Stomach (tissue), 9 donors: Measurements from ENCODE around the gene CRAMP1. TPM values are rescaled to one million over a fixed set of nuclear protein-coding genes. Genes with fewer than 3 reads are reported as not detected.
"Not testable (repeated sequence)": the region's sequence is repeated elsewhere in the genome, so short reads cannot be mapped to it uniquely, and the experiment has no call there.

ENCODE experiments used
- DNase-seq, 2 donors: peaks; one replicate each; pipeline versions ENCODE4 v3.0.0 to v3.0.0-alpha.2; 2013 to 2019
- H3K27ac ChIP-seq, 5 donors: fragments of 200-600 bp in 4 of 5; sonication (generic) in 4 of 5; one replicate each; pipeline ENCODE4 v1.5.1; 2013 to 2019; ENCODE audit warnings: mild to moderate bottlenecking in 1 of 5, moderate library complexity in 1 of 5
- H3K27me3 ChIP-seq, 3 donors: fragments of 200-600 bp; sonication (generic); one replicate each; pipeline ENCODE4 v1.5.1; 2017 to 2019; ENCODE audit warnings: mixed run types in 1 of 3
- H3K36me3 ChIP-seq, 4 donors: fragments of 200-600 bp; sonication (generic); 1 replicate in 3 of 4; 2 replicates in 1 of 4; pipeline ENCODE4 v1.5.1; 2016 to 2019
- H3K4me1 ChIP-seq, 4 donors: fragments of 200-600 bp; sonication (generic); one replicate each; pipeline ENCODE4 v1.5.1; 2016 to 2019
- H3K4me3 ChIP-seq, 4 donors: fragments of 200-600 bp; sonication (generic) in 3 of 4; one replicate each; pipeline ENCODE4 v1.5.1; 2016 to 2019; ENCODE audit warnings: mild to moderate bottlenecking in 1 of 4
- H3K9me3 ChIP-seq, 4 donors: fragments of 200-600 bp; sonication (generic); one replicate each; pipeline ENCODE4 v1.5.1; 2016 to 2019
- EP300 ChIP-seq: sonication (generic); formaldehyde crosslinking; IDR thresholded peaks from one replicate; pipeline ENCODE4 v1.6.1; 2017; ENCODE audit warnings: antibody characterized with exemption
- POLR2A ChIP-seq, 4 donors: fragments of 450-650 bp; IDR thresholded peaks; one replicate each; pipeline ENCODE4 v1.6.1; 2016; ENCODE audit warnings: antibody characterized with exemption in 4 of 4, control low read depth in 2 of 4, mild to moderate bottlenecking in 1 of 4, moderate library complexity in 1 of 4
- POLR2AphosphoS5 ChIP-seq, 3 donors: sonication (generic); formaldehyde crosslinking; IDR thresholded peaks; one replicate each; pipeline ENCODE4 v1.6.1; 2016; ENCODE audit warnings: antibody characterized with exemption in 3 of 3
- WGBS, 5 donors: extraction: QIAGEN DNeasy Blood & Tissue Kit in 3 of 5; methylation state at CpG; one replicate each; pipeline versions ENCODE4 v1.1.5 to v1.1.7; 2013 to 2018; 5-methylcytosine and 5-hydroxymethylcytosine counted together
- intact Hi-C: fragments of 100-400 bp; cut with DNase I; formaldehyde crosslinking; loops from one replicate; pipeline ENCODE4 v1.15.1; 2023; ENCODE audit warnings: low total_unique reads
- polyA plus RNA-seq, 3 donors: library from polyadenylated mRNA; stranded (reverse); fragments of 200-250 nt; gene quantifications; one replicate each; pipeline ENCODE4 v1.2.3, GENCODE V29; 2013
- total RNA-seq, 5 donors: library from RNA; depleted of rRNA; stranded (reverse); fragments of >200 nt; gene quantifications; one replicate each; pipeline versions ENCODE4 v1.1.0 to v1.2.3, GENCODE V29; 2014 to 2016
- TF ChIP-seq, protein P1 (sequence below), 7 experiments: fragments of 450-650 bp in 4 of 7; fragments of 200-600 bp in 3 of 7; sonication (generic) in 3 of 7; IDR thresholded peaks; one replicate each; pipeline ENCODE4 v1.5.1; 2016 to 2019; ENCODE audit warnings: antibody characterized with exemption in 7 of 7, control low read depth in 2 of 7, mild to moderate bottlenecking in 1 of 7
- donor health status: healthy with polysubstance abuse.
- donor health status: Bipolar disorder and iron deficiency.
- donor health status: healthy.

The CRAMP1 gene
- total and polyA plus RNA-seq, 8 donors, result 3.4 to 28.1 (median 11.9) TPM

DNA sequence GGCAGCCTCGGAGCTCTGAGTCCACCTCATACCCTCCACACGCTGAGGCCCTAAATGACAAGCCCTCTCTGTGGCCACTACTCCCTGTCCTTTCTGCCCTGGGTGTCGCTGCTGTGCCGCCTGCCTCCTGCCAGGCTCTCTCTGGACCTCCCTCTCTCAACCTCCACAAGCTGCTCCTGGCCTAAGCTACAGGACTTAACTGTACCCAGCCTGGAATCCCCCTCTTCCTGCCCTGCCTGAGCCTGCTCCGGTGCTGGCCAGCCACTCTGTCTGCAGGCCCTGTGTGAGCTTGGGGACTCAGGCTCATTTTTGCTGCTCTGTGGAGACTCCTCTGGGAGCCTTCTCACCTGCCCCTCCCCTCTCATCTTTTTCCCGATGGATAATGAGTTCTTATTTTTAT is 21.8 kb upstream of the CRAMP1 start:
- Histone ChIP-seq H3K36me3 (peaks cover 4 to 92% (median 74%) of the 10 kb centered on the region in 4 donors), H3K4me3 (no peak overlapping the region), H3K4me1 (no peaks in the 10 kb centered on the region), H3K27ac (no peak overlapping the region), H3K27me3 (no peaks in the 10 kb centered on the region), H3K9me3 (no peaks in the 10 kb centered on the region)
- TF ChIP-seq, protein P1, sequence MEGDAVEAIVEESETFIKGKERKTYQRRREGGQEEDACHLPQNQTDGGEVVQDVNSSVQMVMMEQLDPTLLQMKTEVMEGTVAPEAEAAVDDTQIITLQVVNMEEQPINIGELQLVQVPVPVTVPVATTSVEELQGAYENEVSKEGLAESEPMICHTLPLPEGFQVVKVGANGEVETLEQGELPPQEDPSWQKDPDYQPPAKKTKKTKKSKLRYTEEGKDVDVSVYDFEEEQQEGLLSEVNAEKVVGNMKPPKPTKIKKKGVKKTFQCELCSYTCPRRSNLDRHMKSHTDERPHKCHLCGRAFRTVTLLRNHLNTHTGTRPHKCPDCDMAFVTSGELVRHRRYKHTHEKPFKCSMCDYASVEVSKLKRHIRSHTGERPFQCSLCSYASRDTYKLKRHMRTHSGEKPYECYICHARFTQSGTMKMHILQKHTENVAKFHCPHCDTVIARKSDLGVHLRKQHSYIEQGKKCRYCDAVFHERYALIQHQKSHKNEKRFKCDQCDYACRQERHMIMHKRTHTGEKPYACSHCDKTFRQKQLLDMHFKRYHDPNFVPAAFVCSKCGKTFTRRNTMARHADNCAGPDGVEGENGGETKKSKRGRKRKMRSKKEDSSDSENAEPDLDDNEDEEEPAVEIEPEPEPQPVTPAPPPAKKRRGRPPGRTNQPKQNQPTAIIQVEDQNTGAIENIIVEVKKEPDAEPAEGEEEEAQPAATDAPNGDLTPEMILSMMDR (IDR thresholded peaks at IDR 0.05), result no peak
- TF ChIP-seq POLR2AphosphoS5 (IDR thresholded peaks at IDR 0.05) (no peak), EP300 (no peak), POLR2A (IDR thresholded peaks at IDR 0.05) (no peak)
- intact Hi-C loops, result no loop called here
- 84 to 95% (median 93%) methylated on average over 4 to 6 of the region's 6 CpGs for WGBS, 5 donors
- DNase-seq, result no peak

GRCh38 chr16:1590930-1591705 is 21.0 kb upstream of the CRAMP1 start:
- 89 to 97% (median 94%) methylated on average over 23 of the region's 23 CpGs for WGBS, 5 donors
- Histone ChIP-seq H3K27ac (no peak overlapping the region), H3K36me3 (peaks cover 4 to 92% (median 71%) of the 10 kb centered on the region in 4 donors), H3K4me1 (no peaks in the 10 kb centered on the region), H3K9me3 (no peaks in the 10 kb centered on the region), H3K27me3 (no peaks in the 10 kb centered on the region), H3K4me3 (no peak overlapping the region)
- intact Hi-C loops, result no loop called here
- DNase-seq, result no peak
- no peak for TF ChIP-seq POLR2AphosphoS5 (IDR thresholded peaks at IDR 0.05)
- TF ChIP-seq POLR2A (IDR thresholded peaks at IDR 0.05), result no peak
- TF ChIP-seq, protein P1 (IDR thresholded peaks at IDR 0.05), result no peak
- TF ChIP-seq EP300, result no peak

DNA sequence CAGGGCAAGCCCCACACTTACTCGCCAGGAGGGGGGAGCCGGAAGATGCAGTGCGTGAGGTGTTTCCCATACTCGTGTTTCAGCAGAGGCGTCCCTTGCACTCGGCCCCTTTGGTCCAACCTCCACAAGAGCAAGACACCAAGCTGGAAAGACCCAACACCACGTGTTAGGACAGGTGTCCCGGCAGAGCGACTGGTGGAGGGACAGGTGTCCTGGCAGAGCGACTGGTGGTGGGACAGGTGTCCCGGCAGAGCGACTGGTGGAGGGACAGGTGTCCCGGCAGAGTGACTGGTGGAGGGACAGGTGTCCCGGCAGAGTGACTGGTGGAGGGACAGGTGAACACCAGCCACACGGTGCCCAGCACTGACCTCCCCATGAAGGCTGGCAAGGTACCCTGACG is 19.7 kb upstream of the CRAMP1 start:
- TF ChIP-seq POLR2A (IDR thresholded peaks at IDR 0.05), result no peak
- TF ChIP-seq EP300, result no peak
- TF ChIP-seq, protein P1 (IDR thresholded peaks at IDR 0.05), result no peak
- TF ChIP-seq POLR2AphosphoS5 (IDR thresholded peaks at IDR 0.05), result no peak
- no peak for DNase-seq
- Histone ChIP-seq H3K4me3 (no peak overlapping the region), H3K36me3 (peaks cover 4 to 92% (median 70%) of the 10 kb centered on the region in 4 donors), H3K9me3 (no peaks in the 10 kb centered on the region), H3K27ac (no peak overlapping the region), H3K4me1 (no peaks in the 10 kb centered on the region), H3K27me3 (no peaks in the 10 kb centered on the region)
- intact Hi-C loops, result no loop called here
- 81 to 92% (median 90%) methylated on average over 11 to 16 of the region's 16 CpGs for WGBS, 5 donors

DNA sequence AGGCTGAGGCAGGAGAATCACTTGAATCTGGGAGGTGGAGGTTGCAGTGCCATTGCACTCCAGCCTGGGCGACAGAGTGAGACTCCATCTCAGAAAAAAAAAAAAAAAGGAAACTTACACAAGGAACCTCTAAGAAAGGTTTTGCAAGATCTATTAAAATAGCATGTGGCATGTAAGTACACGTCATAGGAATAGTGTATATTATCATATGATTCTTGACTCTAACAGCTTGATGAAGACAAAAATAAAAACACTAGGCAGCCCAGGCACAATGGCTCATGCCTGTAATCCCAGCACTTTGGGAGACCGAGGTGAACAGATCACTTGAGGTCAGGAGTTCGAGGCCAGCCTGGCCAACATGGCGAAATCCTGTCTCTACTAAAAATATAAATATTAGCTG is 16.6 kb upstream of the CRAMP1 start:
- intact Hi-C loops, result not testable (repeated sequence)
- WGBS, 5 donors, result 83 to 94% (median 87%) methylated on average over 5 of the region's 5 CpGs

GRCh38 chr16:1596516-1596915 is 15.6 kb upstream of the CRAMP1 start:
- Histone ChIP-seq H3K36me3 (peaks cover 8 to 72% (median 50%) of the 10 kb centered on the region in 4 donors), H3K27ac (no peak overlapping the region), H3K4me3 (no peak overlapping the region), H3K4me1 (no peaks in the 10 kb centered on the region), H3K9me3 (no peaks in the 10 kb centered on the region), H3K27me3 (no peaks in the 10 kb centered on the region)
- DNase-seq, result no peak
- WGBS, 5 donors, result 89 to 93% (median 92%) methylated on average over 12 of the region's 12 CpGs
- intact Hi-C loops, result no loop called here
- TF ChIP-seq POLR2A (IDR thresholded peaks at IDR 0.05), result no peak
- no peak for TF ChIP-seq EP300
- TF ChIP-seq POLR2AphosphoS5 (IDR thresholded peaks at IDR 0.05), result no peak

More for the DNA sequence above, 16.6 kb upstream of the CRAMP1 start:
- not testable (repeated sequence) for DNase-seq, H3K27me3 ChIP-seq, H3K27ac ChIP-seq, H3K4me1 ChIP-seq, H3K9me3 ChIP-seq, H3K4me3 ChIP-seq
- peaks cover 4 to 73% (median 48%) of the 10 kb centered on the region in 4 donors for H3K36me3 ChIP-seq
